GM18951 (cell line): Measurements from ENCODE around the gene TMEM132C.

Source experiments
- POLR2A ChIP-seq: IDR thresholded peaks from 4 replicates; pipeline ENCODE4 v1.6.1; 2011; ENCODE audit warnings: mild to moderate bottlenecking; ENCODE audit not compliant: insufficient read length, insufficient read depth; ENCODE audit errors: extremely low read depth
- in situ Hi-C: fragments of 300-500 bp; cut with MboI; formaldehyde crosslinking; loops from one replicate; pipeline ENCODE4 v1.12.0; 2022; ENCODE audit warnings: low sequenced_read_pairs, mixed read lengths, inconsistent platforms; ENCODE audit not compliant: unreplicated experiment

TMEM132C gene

GRCh38 chr12:128570191-128571065 is 303.5 kb downstream of the TMEM132C start:
- TF ChIP-seq POLR2A: no peak
- in situ Hi-C loops: no loop called here

GRCh38 chr12:128571906-128572810 is 305.2 kb downstream of the TMEM132C start:
- TF ChIP-seq POLR2A: no peak
- in situ Hi-C loops: no loop called here

- TF ChIP-seq POLR2A: no peak
- in situ Hi-C loops: no loop called here
These were observed 306.9 kb downstream of the TMEM132C start for GRCh38 chr12:128573907-128574306.

- in situ Hi-C loops: no loop called here
- TF ChIP-seq POLR2A: no peak
These were observed 311.1 kb downstream of the TMEM132C start for GRCh38 chr12:128578045-128578444.

GRCh38 chr12:128581321-128581761 is 314.4 kb downstream of the TMEM132C start:
- in situ Hi-C loops: no loop called here
- TF ChIP-seq POLR2A: no peak

GRCh38 chr12:128583453-128583852 is 316.5 kb downstream of the TMEM132C start:
- no peak for TF ChIP-seq POLR2A
- in situ Hi-C loops: no loop called here

GRCh38 chr12:128586451-128587029 is 319.6 kb downstream of the TMEM132C start:
- in situ Hi-C loops: no loop called here
- no peak for TF ChIP-seq POLR2A

GRCh38 chr12:128587918-128588317 is 320.9 kb downstream of the TMEM132C start:
- TF ChIP-seq POLR2A: no peak
- in situ Hi-C loops: no loop called here

GRCh38 chr12:128592220-128592744 is 325.3 kb downstream of the TMEM132C start:
- no peak for TF ChIP-seq POLR2A
- in situ Hi-C loops: no loop called here

- no peak for TF ChIP-seq POLR2A
- in situ Hi-C loops: no loop called here
These were observed 327.6 kb downstream of the TMEM132C start for GRCh38 chr12:128594521-128594920.

GRCh38 chr12:128595609-128596008 is 328.6 kb downstream of the TMEM132C start:
- TF ChIP-seq POLR2A: no peak
- in situ Hi-C loops: no loop called here

- TF ChIP-seq POLR2A: no peak
- in situ Hi-C loops: no loop called here
These were observed 333.9 kb downstream of the TMEM132C start for GRCh38 chr12:128600886-128601285.
